ENCODE measurements around the gene FRMPD2.

- TF ChIP-seq EZH2 (IDR thresholded peaks at IDR 0.05; ENCODE audit: insufficient read depth, poor library complexity, severe bottlenecking), result no peak
- no peak for TF ChIP-seq EZH2phosphoT487 (IDR thresholded peaks at IDR 0.05; ENCODE audit: insufficient read depth, low read depth)
Measured at GRCh38 chr10:48279081-48279751, 4.7 kb upstream of the FRMPD2 start.
